Keratinocyte (primary cell): ENCODE results near the gene PDE6G. TPM values are rescaled to one million over a fixed set of nuclear protein-coding genes. Genes with fewer than 3 reads are reported as not detected.
A peak's percentile ranks its signal among the peaks of the same experiment; 100 is the strongest.

Experiments
- DNase-seq: peaks from one replicate; pipeline ENCODE4 v3.0.0-alpha.2; 2011; ENCODE audit warnings: low read depth, missing footprints, low spot score
- FAIRE-seq: peaks from 2 replicates; lab custom pipeline; 2011; peaks lifted over from hg19 to GRCh38; lab: Jason Lieb, UNC
- H2AFZ ChIP-seq: 2 replicates; pipeline ENCODE4 v1.6.0; 2012; ENCODE audit warnings: low read length, control low read depth, inconsistent platforms; ENCODE audit not compliant: control insufficient read depth
- H3K27ac ChIP-seq: 2 replicates; pipeline ENCODE4 v1.5.1; 2011; ENCODE audit warnings: low read length; ENCODE audit not compliant: control insufficient read depth, insufficient read depth
- H3K27me3 ChIP-seq: 3 replicates; pipeline ENCODE4 v1.6.0; 2011; ENCODE audit warnings: low read length; ENCODE audit not compliant: control insufficient read depth, insufficient read depth; ENCODE audit errors: extremely low read depth
- H3K36me3 ChIP-seq, 2 experiments: 2 replicates in 1 of 2; 3 replicates in 1 of 2; pipeline ENCODE4 v1.5.1; 2011; ENCODE audit warnings: low read length in 2 of 2, mild to moderate bottlenecking in 1 of 2; ENCODE audit not compliant: control insufficient read depth in 2 of 2, insufficient read depth in 2 of 2; ENCODE audit errors: extremely low read depth in 1 of 2
- H3K4me1 ChIP-seq: 3 replicates; pipeline ENCODE4 v1.5.1; 2011; ENCODE audit warnings: low read length; ENCODE audit not compliant: control insufficient read depth, insufficient read depth; ENCODE audit errors: extremely low read depth
- H3K4me2 ChIP-seq: 3 replicates; pipeline ENCODE4 v1.6.0; 2011; ENCODE audit warnings: low read depth, low read length; ENCODE audit not compliant: control insufficient read depth, insufficient read depth; ENCODE audit errors: extremely low read depth
- H3K4me3 ChIP-seq, 3 experiments: fragments of 200-600 bp in 1 of 3; sonication (generic) in 1 of 3; 2 replicates in 2 of 3; 3 replicates in 1 of 3; pipeline ENCODE4 v1.5.1; 2011 to 2016; ENCODE audit warnings: low read length in 3 of 3, mild to moderate bottlenecking in 3 of 3, control low read depth in 2 of 3, inconsistent platforms in 1 of 3, low read depth in 1 of 3, mixed read lengths in 1 of 3, mixed run types in 1 of 3, moderate library complexity in 1 of 3; ENCODE audit not compliant: control insufficient read depth in 2 of 3, insufficient read depth in 2 of 3; ENCODE audit errors: extremely low read depth in 1 of 3
- H3K79me2 ChIP-seq: 2 replicates; pipeline ENCODE4 v1.6.0; 2012; ENCODE audit warnings: low read length; ENCODE audit not compliant: control insufficient read depth, insufficient read depth
- H3K9ac ChIP-seq: 3 replicates; pipeline ENCODE4 v1.6.0; 2011; ENCODE audit warnings: low read length; ENCODE audit not compliant: control insufficient read depth, insufficient read depth; ENCODE audit errors: extremely low read depth
- H3K9me1 ChIP-seq: 3 replicates; pipeline ENCODE4 v1.6.0; 2011; ENCODE audit warnings: low read length; ENCODE audit not compliant: control insufficient read depth, insufficient read depth; ENCODE audit errors: extremely low read depth
- H3K9me3 ChIP-seq: 2 replicates; pipeline ENCODE4 v1.5.1; 2012; ENCODE audit warnings: low read depth, low read length; ENCODE audit not compliant: control insufficient read depth
- H4K20me1 ChIP-seq: 3 replicates; pipeline ENCODE4 v1.6.0; 2011; ENCODE audit warnings: low read length; ENCODE audit not compliant: control insufficient read depth, insufficient read depth; ENCODE audit errors: extremely low read depth
- EZH2 ChIP-seq: IDR thresholded peaks from one replicate; pipeline ENCODE4 v1.6.1; 2012; ENCODE audit warnings: inconsistent platforms, mild to moderate bottlenecking, low read length, moderate library complexity
- dilution Hi-C: fragments of 300-500 bp; cut with MboI; formaldehyde crosslinking; loops from one replicate; pipeline ENCODE4 v1.7.0; 2020; ENCODE audit warnings: low sequenced_read_pairs; ENCODE audit not compliant: extremely low pct_ligation_motif_present
- polyA plus RNA-seq, 5 experiments: library from polyadenylated mRNA; depleted of rRNA in 3 of 5; stranded (reverse) in 3 of 5; stranded (forward) in 1 of 5; unstranded in 1 of 5; fragments of >200 nt; gene quantifications; 1 replicate in 1 of 5; 2 replicates in 3 of 5; 3 replicates in 1 of 5; pipeline versions ENCODE4 v1.2.1 to v1.2.3, GENCODE V29; 2011 to 2012; ENCODE audit warnings: missing spikeins in 2 of 5, low read depth in 1 of 5, low replicate concordance in 1 of 5
- TF ChIP-seq, protein P1 (sequence below), 3 experiments: IDR thresholded peaks in 1 of 3; conservative IDR thresholded peaks in 1 of 3; optimal IDR thresholded peaks in 1 of 3; 2 replicates in 2 of 3; 3 replicates in 1 of 3; pipeline versions ENCODE3 to v1.5.1; 2011; ENCODE audit warnings: low read length in 3 of 3, mild to moderate bottlenecking in 3 of 3, moderate library complexity in 2 of 3, control low read depth in 1 of 3, inconsistent platforms in 1 of 3; ENCODE audit not compliant: insufficient read depth in 2 of 3; ENCODE audit errors: extremely low read depth in 1 of 3

The PDE6G gene
- polyA plus RNA-seq, 1 donor (not counting 4 experiments of a cell fraction or from before 2014, with no cell fraction given): not detected

DNA sequence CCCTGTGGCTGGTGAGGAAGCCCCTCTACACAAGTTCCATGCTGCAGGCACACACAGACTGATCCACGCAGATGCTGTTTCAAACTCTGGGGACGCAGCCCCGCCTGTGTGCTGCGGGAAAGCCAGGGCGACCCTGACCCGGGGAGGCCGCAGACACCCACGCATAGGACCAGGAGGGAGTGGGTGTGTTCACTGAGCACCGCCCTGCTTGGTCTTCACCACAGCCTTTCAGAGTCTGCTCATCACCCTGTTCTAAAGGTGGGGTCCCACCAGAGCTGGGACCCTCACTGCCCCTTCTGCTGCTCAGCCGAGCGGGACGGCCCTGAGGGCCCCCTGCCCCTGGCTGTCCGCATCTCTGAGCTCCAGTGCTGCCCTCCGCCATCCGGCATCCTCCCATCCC lies 11.8 kb downstream of the PDE6G start:
- Histone ChIP-seq H2AFZ (no peak overlapping the region), H3K27ac (no peak overlapping the region), H3K4me1 (peaks cover 12% of the 10 kb centered on the region), H3K27me3 (peaks cover 25% of the 10 kb centered on the region), H3K9me1 (no peaks in the 10 kb centered on the region), H3K36me3 (peaks cover 0 to 3% of the 10 kb centered on the region in 2 experiments), H3K9me3 (no peaks in the 10 kb centered on the region), H4K20me1 (peaks cover 4% of the 10 kb centered on the region), H3K4me2 (no peak overlapping the region), H3K79me2 (no peaks in the 10 kb centered on the region), H3K9ac (no peak overlapping the region), H3K4me3 (no peak overlapping the region)
- FAIRE-seq (no peak), DNase-seq (no peak)
- TF ChIP-seq EZH2: no peak
- dilution Hi-C loops: no loop called here

DNA sequence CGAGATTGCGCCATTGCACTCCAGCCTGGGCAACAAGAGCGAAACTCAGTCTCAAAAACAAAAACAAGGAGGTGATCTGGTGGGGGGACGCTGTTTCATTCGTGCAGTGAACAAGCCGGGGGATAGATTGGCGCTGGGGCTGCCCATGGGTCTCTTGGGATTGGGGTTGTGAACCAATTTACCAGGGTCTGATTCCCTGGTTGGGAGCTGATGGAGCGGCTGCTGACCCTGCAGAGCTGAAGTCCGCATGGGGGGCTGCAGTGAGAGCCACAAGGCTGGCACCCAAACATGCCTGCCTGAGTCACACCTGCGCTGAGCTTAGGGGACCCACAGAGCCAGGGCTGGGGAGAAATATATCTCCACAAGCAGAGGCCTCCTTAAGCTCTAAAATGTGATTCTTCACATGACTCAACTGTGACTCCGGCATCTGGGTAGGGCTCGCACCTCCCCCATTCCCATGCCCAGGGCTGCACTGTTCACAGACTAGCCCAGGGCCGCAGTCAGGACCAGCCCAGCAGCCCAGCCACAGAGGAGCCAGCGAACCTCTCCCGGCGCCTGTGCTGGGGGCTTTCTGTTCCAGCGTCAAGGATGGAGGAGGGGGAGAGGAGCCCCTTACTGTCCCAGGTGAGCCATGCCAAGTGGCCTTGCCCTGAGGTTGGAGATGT lies 14.4 kb downstream of the PDE6G start:
- Histone ChIP-seq H3K4me3 (peak overlapping the region in 1 of 3 experiments; percentile 16), H3K9me1 (no peaks in the 10 kb centered on the region), H3K9ac (peak overlapping the region; percentile 42), H4K20me1 (peaks cover under 1% of the 10 kb centered on the region), H3K9me3 (no peaks in the 10 kb centered on the region), H3K4me1 (peaks cover 17% of the 10 kb centered on the region), H2AFZ (peak overlapping the region; percentile 36), H3K79me2 (no peaks in the 10 kb centered on the region), H3K4me2 (peak overlapping the region; percentile 34), H3K27ac (peak overlapping the region; percentile 19), H3K36me3 (peaks cover 0 to 3% of the 10 kb centered on the region in 2 experiments), H3K27me3 (peaks cover 4% of the 10 kb centered on the region)
- peak; percentile 69 for DNase-seq
- TF ChIP-seq EZH2: no peak
- TF ChIP-seq, protein P1, sequence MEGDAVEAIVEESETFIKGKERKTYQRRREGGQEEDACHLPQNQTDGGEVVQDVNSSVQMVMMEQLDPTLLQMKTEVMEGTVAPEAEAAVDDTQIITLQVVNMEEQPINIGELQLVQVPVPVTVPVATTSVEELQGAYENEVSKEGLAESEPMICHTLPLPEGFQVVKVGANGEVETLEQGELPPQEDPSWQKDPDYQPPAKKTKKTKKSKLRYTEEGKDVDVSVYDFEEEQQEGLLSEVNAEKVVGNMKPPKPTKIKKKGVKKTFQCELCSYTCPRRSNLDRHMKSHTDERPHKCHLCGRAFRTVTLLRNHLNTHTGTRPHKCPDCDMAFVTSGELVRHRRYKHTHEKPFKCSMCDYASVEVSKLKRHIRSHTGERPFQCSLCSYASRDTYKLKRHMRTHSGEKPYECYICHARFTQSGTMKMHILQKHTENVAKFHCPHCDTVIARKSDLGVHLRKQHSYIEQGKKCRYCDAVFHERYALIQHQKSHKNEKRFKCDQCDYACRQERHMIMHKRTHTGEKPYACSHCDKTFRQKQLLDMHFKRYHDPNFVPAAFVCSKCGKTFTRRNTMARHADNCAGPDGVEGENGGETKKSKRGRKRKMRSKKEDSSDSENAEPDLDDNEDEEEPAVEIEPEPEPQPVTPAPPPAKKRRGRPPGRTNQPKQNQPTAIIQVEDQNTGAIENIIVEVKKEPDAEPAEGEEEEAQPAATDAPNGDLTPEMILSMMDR (optimal IDR thresholded peaks at IDR 0.05 in 1 of 3, IDR thresholded peaks at IDR 0.05 in 1 of 3, conservative IDR thresholded peaks at IDR 0.05 in 1 of 3; ENCODE audit: extremely low read depth in 1 of 3, insufficient read depth in 2 of 3, low read length in 3 of 3): no peak
- dilution Hi-C loops: no loop called here
- FAIRE-seq: peak; percentile 44
